ENCODE results near the gene MAF.

The MAF gene

DNA sequence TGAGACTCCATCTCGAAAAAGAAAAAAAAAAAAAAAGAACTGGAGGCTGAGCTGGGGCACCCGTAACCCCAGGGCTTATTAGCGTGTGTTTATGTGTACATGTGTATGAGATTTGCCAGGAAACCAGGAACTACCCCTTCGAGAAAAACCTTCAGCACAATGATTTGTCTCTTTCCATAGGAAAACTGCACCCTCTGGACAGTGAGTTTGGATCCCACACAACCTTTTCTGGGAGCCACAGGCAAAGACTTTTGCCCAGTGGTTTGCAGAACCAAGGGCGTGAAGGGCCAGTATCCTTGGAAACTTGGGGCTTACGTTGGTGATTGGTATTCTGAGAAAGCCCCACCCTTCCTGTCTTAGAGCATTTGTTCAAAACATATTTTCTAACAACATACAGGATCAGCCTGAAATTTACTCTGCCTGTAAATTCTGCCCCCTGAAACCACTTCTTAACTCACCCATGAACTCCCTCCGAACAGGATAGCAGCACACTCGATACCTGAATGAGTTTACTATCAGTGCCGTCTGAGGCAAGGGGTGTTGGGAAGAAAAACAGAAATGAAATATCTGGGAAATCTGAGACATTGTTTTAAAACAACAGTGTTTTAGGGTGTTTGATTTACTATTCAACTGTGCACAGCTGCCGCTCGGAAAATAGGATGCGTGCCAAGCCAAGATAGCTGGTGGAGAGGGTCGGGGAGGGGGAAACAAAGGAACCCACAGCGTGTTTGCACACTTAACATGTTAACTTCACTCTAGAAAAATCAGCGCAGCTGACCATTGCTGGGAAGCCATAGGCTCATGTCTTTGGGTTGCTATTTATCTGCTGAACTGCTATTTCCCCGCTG is 40.2 kb upstream of the MAF start:
- TF ChIP-seq, protein P1, sequence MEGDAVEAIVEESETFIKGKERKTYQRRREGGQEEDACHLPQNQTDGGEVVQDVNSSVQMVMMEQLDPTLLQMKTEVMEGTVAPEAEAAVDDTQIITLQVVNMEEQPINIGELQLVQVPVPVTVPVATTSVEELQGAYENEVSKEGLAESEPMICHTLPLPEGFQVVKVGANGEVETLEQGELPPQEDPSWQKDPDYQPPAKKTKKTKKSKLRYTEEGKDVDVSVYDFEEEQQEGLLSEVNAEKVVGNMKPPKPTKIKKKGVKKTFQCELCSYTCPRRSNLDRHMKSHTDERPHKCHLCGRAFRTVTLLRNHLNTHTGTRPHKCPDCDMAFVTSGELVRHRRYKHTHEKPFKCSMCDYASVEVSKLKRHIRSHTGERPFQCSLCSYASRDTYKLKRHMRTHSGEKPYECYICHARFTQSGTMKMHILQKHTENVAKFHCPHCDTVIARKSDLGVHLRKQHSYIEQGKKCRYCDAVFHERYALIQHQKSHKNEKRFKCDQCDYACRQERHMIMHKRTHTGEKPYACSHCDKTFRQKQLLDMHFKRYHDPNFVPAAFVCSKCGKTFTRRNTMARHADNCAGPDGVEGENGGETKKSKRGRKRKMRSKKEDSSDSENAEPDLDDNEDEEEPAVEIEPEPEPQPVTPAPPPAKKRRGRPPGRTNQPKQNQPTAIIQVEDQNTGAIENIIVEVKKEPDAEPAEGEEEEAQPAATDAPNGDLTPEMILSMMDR (IDR thresholded peaks at IDR 0.05; ENCODE audit: low read depth, low read length) = no peak
- no peak for DNase-seq
- H3K36me3 ChIP-seq = no peaks in the 10 kb centered on the region

DNA sequence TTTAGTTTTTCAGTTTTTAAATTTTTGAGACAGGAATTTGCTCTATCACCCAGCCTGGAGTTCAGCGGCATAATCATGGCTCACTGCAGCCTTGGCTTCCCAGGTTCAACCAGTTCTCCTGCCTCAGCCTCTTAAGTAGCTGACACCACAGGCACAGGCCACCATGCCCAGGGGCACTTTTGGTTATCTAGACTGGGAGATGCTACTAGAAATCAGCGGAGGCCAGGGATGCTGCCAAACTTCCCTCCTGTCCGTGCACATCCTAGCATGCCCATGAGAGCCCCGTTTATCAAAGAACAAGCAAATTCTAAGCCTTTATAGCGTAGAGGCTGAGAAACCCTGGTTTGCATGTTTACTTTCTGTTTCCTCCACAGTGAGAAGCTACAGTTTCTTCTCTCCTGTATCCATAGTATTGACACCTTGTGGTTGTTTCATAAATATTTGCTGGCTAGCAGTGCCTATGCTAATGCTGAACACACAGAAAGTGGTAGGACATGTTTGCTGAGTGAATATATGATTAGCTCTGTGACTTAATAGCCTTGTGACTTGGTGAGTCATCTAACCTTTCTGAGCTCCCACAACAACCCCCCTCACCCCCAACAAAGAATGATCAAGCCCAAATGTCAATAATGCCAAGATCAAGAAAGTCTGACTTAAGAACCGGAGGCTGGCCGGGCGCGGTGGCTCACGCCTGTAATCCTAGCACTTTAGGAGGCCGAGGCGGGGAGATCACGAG is 39.2 kb upstream of the MAF start:
- H3K9me3 ChIP-seq (ENCODE audit: severe bottlenecking) = no peaks in the 10 kb centered on the region
- peaks cover 79% of the 10 kb centered on the region for H3K27me3 ChIP-seq (ENCODE audit: insufficient read depth, low read depth, severe bottlenecking)
- no peak overlapping the region for H3K4me3 ChIP-seq (ENCODE audit: low read depth, low read length)
- H3K27ac ChIP-seq = no peak overlapping the region
- H3K36me3 ChIP-seq = no peaks in the 10 kb centered on the region
- DNase-seq = no peak
- TF ChIP-seq, protein P1 (IDR thresholded peaks at IDR 0.05; ENCODE audit: low read depth, low read length) = no peak

More for the DNA sequence above, 40.2 kb upstream of the MAF start:
- Histone ChIP-seq H3K27me3 (ENCODE audit: insufficient read depth, low read depth, severe bottlenecking) (peaks cover 82% of the 10 kb centered on the region), H3K9me3 (ENCODE audit: severe bottlenecking) (no peaks in the 10 kb centered on the region), H3K27ac (no peak overlapping the region), H3K4me3 (ENCODE audit: low read depth, low read length) (no peak overlapping the region)

DNA sequence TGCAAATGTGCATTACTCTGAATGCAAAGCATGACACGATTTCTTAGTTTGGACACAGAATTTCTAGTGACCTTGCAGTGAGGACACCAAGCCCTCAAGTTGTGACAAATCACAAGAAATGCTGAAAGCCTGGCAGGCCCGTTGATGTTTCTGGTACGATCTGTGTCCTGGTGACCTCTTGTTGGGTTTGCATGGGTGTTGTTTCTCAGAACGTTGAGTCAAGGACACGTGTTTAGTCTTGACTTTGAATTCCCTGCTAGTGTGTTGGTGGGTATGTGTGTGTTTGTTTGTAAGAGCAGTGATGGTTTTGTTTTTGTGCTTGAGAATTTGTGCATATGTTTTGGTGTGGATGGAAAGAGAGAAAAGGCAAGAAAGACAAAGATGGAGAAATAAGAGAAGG is 37.8 kb upstream of the MAF start:
- H3K9me3 ChIP-seq (ENCODE audit: severe bottlenecking) = no peaks in the 10 kb centered on the region
- TF ChIP-seq, protein P1 (IDR thresholded peaks at IDR 0.05; ENCODE audit: low read depth, low read length) = no peak
- H3K4me3 ChIP-seq (ENCODE audit: low read depth, low read length) = no peak overlapping the region
- no peaks in the 10 kb centered on the region for H3K36me3 ChIP-seq
- H3K27me3 ChIP-seq (ENCODE audit: insufficient read depth, low read depth, severe bottlenecking) = peaks cover 72% of the 10 kb centered on the region
- no peak for DNase-seq
- H3K27ac ChIP-seq = no peak overlapping the region

DNA sequence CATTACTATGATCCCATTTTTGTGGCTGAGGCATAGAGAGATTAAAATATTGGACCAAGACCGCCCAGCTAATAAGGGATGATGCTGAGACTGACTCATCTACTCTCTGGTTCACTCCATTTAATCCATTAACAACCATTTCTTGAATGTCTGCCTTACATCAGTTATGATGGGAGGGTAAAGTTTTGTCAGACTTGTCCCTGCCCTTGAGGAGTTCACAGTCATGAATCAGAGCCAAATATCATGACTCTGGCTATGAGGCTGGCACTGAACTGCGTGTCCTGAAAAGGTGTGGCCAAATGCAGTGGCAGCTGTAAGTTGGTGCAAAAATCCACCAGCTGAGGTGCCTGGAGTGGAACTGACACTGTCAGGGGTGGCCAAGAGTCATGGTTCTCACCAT is 35.0 kb upstream of the MAF start:
- H3K36me3 ChIP-seq = no peaks in the 10 kb centered on the region
- TF ChIP-seq, protein P1 (IDR thresholded peaks at IDR 0.05; ENCODE audit: low read depth, low read length) = no peak
- H3K9me3 ChIP-seq (ENCODE audit: severe bottlenecking) = no peaks in the 10 kb centered on the region
- no peak for DNase-seq
- H3K27ac ChIP-seq = no peak overlapping the region
- H3K4me3 ChIP-seq (ENCODE audit: low read depth, low read length) = no peak overlapping the region
- H3K27me3 ChIP-seq (ENCODE audit: insufficient read depth, low read depth, severe bottlenecking) = peaks cover 61% of the 10 kb centered on the region

DNA sequence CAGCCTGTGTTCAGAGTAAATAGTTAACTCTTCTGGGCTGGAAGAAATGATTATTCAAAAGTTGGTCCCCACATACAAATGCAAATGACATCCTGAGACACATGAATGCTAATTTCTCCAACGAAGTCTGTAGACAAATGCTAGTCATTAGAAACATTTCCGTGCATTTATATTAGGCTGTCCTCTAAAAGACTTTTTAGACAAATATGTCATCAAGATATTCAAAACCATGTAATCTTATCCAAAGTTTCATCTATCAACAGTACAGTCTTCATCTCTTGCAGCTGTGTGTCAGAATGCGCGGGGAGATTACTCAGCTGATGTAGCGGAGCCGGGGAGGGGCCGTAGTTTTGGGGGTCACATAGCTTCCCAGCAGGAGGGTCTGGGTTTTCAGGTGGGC is 33.8 kb upstream of the MAF start:
- TF ChIP-seq, protein P1 (IDR thresholded peaks at IDR 0.05; ENCODE audit: low read depth, low read length) = no peak
- Histone ChIP-seq H3K4me3 (ENCODE audit: low read depth, low read length) (no peak overlapping the region), H3K9me3 (ENCODE audit: severe bottlenecking) (no peaks in the 10 kb centered on the region)

More for the DNA sequence above, 33.8 kb upstream of the MAF start:
- no peak overlapping the region for H3K27ac ChIP-seq
- H3K36me3 ChIP-seq = no peaks in the 10 kb centered on the region
- DNase-seq = no peak
- H3K27me3 ChIP-seq (ENCODE audit: insufficient read depth, low read depth, severe bottlenecking) = peaks cover 60% of the 10 kb centered on the region

Measured in WERI-Rb-1 (cell line).